GM19099 (cell line): ENCODE results near the gene SEC16A.

Source experiments
- POLR2A ChIP-seq: IDR thresholded peaks from 3 replicates; pipeline ENCODE4 v1.6.1; 2011; ENCODE audit warnings: low read depth; ENCODE audit not compliant: insufficient read length; ENCODE audit errors: extremely low read depth

SEC16A gene

DNA sequence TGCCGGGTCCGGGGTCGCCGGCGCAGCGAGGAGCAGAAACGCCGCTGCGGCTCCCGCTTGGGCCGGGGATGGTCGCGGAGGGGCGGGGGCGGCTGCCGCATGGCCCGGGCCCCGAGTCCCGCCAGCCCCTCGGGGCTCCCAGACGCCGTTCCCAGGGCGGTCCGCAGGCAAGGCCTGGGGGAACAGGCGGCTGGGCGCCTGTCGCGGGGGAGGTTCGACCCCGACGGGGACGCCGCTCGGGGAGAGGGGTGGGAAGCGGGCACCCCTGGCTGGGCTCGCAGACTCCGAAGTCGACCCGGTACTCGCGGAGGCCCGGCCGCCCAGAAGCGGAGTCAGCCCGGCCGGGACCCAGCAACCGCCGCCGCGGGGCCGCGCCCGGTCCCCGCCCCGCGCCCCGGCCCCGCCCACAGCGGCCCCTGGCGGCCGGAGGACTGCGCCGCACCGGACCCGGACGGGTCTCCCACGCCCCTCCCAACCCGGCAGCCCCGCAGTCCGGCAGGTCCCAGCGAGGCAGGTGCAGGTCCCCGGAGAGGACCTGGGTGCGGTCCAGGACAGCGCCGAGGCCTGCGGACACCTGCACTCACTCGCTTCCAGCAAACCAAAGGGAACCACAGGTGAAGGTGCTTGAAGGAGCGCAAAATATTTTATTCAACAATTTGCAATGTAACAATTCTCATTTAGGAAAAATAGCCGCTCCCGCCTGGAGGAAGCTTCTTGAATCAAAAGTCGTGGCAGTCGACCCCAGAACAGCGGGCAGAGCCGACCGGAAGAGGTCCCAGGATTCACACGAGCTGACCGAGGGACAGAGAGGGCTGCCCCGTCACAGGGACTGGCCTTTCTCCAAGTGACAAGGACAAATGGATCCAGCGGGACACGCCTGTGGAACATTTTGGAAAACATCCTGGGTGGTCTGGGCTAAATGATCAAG lies 43.1 kb downstream of the SEC16A start, which contains the start of gene INPP5E:
TSS of gene INPP5E (minus strand) at position 365 of the 928 bp plus-strand sequence. CDS start 426 bp downstream, outside the sequence.
- TF ChIP-seq POLR2A: peak; percentile 60

DNA sequence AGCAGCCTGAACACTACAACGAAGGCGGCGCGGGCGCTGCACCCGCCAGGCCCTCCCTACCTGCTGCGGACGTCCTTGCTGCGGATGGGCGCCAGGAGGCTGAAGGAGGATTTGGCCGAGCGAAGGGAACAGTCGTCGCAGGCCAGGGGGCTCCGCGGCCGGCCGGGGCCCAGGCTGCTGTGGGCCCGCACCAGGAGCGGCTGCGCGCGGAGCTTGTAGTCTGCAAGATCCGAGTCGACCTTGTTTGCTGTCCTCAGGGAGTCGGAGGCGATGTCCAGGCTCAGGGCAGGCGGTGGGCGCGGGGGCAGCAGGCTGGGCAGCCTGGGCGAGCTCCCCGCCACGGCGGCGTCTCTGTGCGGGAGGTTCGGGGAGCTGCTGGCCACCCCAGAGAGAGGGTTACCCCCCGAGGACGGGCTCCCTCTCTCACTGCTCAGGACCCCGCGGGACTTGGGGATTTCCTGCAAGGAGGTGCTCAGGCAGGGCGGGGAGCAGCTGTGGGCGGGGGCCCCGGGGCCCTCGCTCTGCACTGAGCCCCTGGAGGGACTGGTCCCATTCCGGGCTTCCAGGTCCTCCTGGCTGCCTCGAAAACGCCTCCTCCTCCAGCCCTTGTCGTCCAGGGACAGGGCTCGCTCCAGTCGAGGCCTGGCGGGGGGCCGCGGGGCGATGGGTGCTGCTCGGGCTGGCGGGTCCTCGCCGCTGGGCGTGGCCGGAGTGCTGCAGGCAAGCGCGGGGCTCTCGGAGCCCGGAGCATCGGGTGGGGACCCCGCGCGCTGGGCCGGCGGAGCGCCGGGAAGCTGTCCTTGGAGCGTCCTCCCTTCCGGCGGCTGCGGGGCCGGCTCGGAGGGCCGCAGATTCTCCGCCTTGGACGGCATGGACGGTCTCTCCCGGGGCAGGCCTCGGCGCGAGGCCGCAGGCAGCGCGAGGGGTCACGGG lies 44.0 kb downstream of the SEC16A start:
- no peak for TF ChIP-seq POLR2A

- no peak for TF ChIP-seq POLR2A
These were observed 44.8 kb downstream of the SEC16A start for GRCh38 chr9:136437839-136438547.

GRCh38 chr9:136437430-136437829 lies 45.4 kb downstream of the SEC16A start:
- TF ChIP-seq POLR2A: no peak

DNA sequence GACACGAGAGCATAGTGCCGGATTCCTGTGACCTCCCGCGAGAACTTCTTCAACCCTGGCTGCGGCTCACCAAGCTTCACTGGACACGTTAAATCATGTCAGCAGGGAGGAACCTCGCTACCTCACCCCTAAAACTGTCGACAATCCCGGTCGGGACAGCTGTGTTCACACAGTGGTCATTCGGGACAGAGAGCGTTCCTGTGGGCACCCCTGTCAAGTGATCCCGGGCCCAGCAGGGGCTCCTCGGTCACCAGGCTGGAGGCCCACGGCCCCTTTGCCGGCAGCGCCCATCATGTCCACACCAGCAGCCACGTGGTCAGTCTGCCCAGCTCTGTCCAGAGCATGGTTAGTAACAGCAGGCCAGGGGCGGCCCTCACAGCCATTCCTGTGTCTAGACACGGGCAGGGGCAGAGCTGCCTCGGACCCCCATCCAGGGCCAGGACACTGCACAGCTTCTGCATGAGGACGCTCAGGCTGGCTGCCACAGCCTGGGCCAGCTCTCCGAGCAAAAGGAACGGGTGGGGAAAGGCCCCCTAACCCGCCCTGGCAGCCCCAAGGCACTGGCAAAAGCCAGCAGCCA lies 46.7 kb downstream of the SEC16A start:
- TF ChIP-seq POLR2A: no peak

GRCh38 chr9:136434580-136435169 lies 48.2 kb downstream of the SEC16A start:
- no peak for TF ChIP-seq POLR2A

DNA sequence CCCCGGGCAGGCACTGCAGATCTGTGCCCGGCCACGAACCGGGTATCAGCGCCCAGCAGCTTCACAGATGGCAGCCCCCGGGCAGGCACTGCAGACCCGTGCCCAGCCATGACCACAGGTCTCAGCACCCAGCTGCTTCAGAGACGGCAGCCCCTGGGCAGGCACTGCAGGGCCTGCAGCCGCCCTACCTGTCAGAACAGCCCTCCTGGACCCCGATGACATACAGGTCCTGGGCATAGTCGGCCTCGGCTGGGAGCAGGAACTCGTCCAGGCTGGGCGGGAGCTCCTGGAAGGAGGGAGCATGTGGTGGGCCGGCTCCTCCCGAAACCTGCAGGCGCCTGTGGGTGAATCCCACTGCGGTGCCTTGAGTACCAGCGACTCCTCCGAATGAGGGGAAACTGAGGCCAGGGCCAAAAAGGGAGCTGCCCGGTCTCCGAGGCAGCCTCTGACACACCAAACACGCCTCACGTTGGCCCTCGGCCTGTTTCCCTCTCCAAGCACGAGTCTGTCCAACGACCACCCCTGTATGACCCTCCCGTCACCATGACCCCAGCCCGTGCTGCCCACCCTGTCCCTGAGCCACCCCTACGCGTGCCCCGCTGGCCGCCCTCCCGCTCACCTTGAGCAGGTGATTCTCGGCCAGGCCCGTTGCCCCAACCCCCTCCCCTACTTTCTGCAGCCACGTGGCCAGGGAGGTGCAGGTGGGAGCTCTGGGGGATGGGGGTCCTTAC lies 48.8 kb downstream of the SEC16A start:
- TF ChIP-seq POLR2A: no peak

GRCh38 chr9:136433043-136433715 lies 49.7 kb downstream of the SEC16A start:
- TF ChIP-seq POLR2A: no peak

DNA sequence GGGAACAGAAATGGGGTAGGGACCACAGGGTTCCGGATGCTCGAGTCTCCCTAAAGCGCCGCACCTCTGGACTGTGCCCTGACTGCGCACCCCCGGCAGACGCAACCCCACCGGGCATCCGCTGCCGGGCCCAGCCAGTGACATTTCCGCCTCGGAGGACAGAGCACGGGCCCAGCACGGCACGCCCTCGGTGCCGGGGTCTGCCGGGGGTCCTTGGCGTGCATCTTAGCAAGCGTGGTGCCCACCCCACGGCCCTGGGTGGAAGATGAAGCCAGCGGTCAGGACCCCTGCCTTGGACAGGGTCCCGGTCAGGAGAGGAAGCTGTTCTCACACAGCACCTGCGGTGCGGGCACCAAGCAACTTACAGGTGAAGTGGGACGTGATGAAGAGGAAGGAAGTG lies 50.2 kb downstream of the SEC16A start:
- TF ChIP-seq POLR2A: no peak

- no peak for TF ChIP-seq POLR2A
These were observed 51.0 kb downstream of the SEC16A start for GRCh38 chr9:136431782-136432350.

- TF ChIP-seq POLR2A: no peak
These were observed 52.1 kb downstream of the SEC16A start for GRCh38 chr9:136430588-136431234.
